HEK293T (cell line): Measurements from ENCODE around the gene PTPRD.

ENCODE experiments used
- CTCF ChIA-PET: fragments of 350-600 bp; formaldehyde crosslinking; extraction: SDS; loops from one replicate; lab custom pipeline; 2021; ENCODE audit warnings: antibody characterized with exemption, inconsistent platforms; lab: Yijun Ruan, JAX
- POLR2A ChIA-PET: fragments of 350-600 bp; formaldehyde crosslinking; extraction: SDS; loops from one replicate; lab custom pipeline; 2020; ENCODE audit warnings: antibody characterized with exemption, inconsistent platforms; lab: Yijun Ruan, JAX
- DNase-seq: peaks from one replicate; pipeline ENCODE4 v3.0.0; 2012; ENCODE audit warnings: mixed read lengths; ENCODE audit errors: extremely low spot score
- ARNT ChIP-seq: fragments of 450-650 bp; IDR thresholded peaks from 2 replicates; pipeline ENCODE4 v1.6.1; 2017; ENCODE audit warnings: mild to moderate bottlenecking
- BHLHE40 ChIP-seq: fragments of 450-650 bp; IDR thresholded peaks from 2 replicates; pipeline ENCODE4 v1.6.1; 2016; ENCODE audit warnings: mild to moderate bottlenecking, moderate library complexity, borderline replicate concordance
- CTBP1 ChIP-seq: fragments of 450-650 bp; IDR thresholded peaks from 2 replicates; pipeline ENCODE4 v1.6.1; 2016; ENCODE audit warnings: borderline replicate concordance
- ELF4 ChIP-seq: fragments of 450-650 bp; IDR thresholded peaks from 2 replicates; pipeline ENCODE4 v1.6.1; 2017; ENCODE audit warnings: antibody characterized with exemption
- FOXA1 ChIP-seq: fragments of 450-650 bp; IDR thresholded peaks from 2 replicates; pipeline ENCODE4 v1.6.1; 2016; ENCODE audit warnings: mild to moderate bottlenecking
- FOXK2 ChIP-seq: fragments of 450-650 bp; IDR thresholded peaks from 2 replicates; pipeline ENCODE4 v1.6.1; 2016; ENCODE audit warnings: mild to moderate bottlenecking
- FOXM1 ChIP-seq: fragments of 450-650 bp; IDR thresholded peaks from 2 replicates; pipeline ENCODE4 v1.6.1; 2017; ENCODE audit warnings: mild to moderate bottlenecking, borderline replicate concordance
- HDGF ChIP-seq: fragments of 450-650 bp; IDR thresholded peaks from 2 replicates; pipeline ENCODE4 v1.6.1; 2017; ENCODE audit warnings: antibody characterized with exemption, borderline replicate concordance
- L3MBTL2 ChIP-seq: fragments of 450-650 bp; conservative IDR thresholded peaks from 2 replicates; pipeline ENCODE4 v1.6.1; 2016; ENCODE audit warnings: mild to moderate bottlenecking
- LEF1 ChIP-seq: fragments of 450-650 bp; IDR thresholded peaks from 2 replicates; pipeline ENCODE4 v1.6.1; 2017; ENCODE audit warnings: mild to moderate bottlenecking, borderline replicate concordance
- NFRKB ChIP-seq: fragments of 450-650 bp; IDR thresholded peaks from 2 replicates; pipeline ENCODE4 v1.6.1; 2016; ENCODE audit warnings: mild to moderate bottlenecking, moderate library complexity
- SP1 ChIP-seq: fragments of 450-650 bp; IDR thresholded peaks from 2 replicates; pipeline ENCODE4 v1.6.1; 2017
- SUZ12 ChIP-seq: fragments of 450-650 bp; IDR thresholded peaks from 2 replicates; pipeline ENCODE4 v1.6.1; 2016; ENCODE audit warnings: mild to moderate bottlenecking
- TARDBP ChIP-seq: fragments of 450-650 bp; IDR thresholded peaks from 2 replicates; pipeline ENCODE4 v1.6.1; 2016
- ZNF384 ChIP-seq: fragments of 450-650 bp; IDR thresholded peaks from 2 replicates; pipeline ENCODE4 v1.6.1; 2016
- TF ChIP-seq, protein P1 (sequence below): fragments of 450-650 bp; IDR thresholded peaks from 2 replicates; pipeline ENCODE4 v1.6.1; 2016

The PTPRD gene

DNA sequence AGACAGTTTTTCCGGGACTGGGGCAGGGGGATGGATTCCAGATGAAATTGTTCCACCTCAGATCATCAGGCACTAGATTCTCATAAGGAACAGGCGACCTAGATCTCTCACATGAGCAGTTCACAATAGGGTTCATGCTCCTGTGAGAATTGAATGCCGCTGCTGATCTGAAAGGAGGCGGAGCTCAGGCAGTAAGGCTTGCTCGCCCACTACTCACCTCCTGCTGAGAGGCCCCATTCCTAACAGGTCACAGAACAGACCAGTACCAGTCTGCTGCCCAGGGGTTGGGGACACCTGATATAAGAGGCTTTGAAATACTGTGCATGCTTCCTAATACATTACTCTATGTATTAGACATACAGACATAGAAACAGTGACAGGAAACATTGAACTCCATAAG is 41.1 kb downstream of the PTPRD start:
- no peak for DNase-seq
- ChIA-PET CTCF (no interaction called here), POLR2A (no interaction called here)
- TF ChIP-seq, protein P1, sequence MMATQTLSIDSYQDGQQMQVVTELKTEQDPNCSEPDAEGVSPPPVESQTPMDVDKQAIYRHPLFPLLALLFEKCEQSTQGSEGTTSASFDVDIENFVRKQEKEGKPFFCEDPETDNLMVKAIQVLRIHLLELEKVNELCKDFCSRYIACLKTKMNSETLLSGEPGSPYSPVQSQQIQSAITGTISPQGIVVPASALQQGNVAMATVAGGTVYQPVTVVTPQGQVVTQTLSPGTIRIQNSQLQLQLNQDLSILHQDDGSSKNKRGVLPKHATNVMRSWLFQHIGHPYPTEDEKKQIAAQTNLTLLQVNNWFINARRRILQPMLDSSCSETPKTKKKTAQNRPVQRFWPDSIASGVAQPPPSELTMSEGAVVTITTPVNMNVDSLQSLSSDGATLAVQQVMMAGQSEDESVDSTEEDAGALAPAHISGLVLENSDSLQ = no peak
- TF ChIP-seq BHLHE40 = no peak
- TF ChIP-seq SP1 = no peak
- no peak for TF ChIP-seq ZNF384
- TF ChIP-seq FOXK2 = no peak
- no peak for TF ChIP-seq FOXA1
- TF ChIP-seq ELF4 = no peak
- no peak for TF ChIP-seq TARDBP
- no peak for TF ChIP-seq HDGF
- TF ChIP-seq SUZ12 = no peak
- TF ChIP-seq LEF1 = no peak
- TF ChIP-seq CTBP1 = no peak
- TF ChIP-seq NFRKB = no peak
- no peak for TF ChIP-seq L3MBTL2
- no peak for TF ChIP-seq FOXM1
- no peak for TF ChIP-seq ARNT

DNA sequence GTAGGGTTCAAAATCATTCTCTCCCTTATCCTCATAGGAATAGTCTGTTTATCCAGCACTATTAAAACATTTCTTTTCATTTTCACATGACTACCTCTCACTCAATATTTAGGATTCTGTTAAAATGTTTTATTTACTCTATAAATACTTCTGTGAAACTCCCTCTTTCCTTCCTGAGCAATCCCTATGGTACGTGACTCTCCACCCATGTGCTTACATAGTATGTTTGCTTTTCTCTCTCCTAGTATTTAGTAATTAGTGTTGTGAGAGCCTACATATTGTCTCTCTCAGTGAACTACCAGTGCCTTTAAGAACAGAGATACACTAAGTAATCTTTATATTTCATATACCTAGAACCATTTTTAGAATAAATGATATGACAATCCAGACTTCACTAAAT is 46.0 kb downstream of the PTPRD start:
- CTCF ChIA-PET = no interaction called here
- DNase-seq = no peak

DNA sequence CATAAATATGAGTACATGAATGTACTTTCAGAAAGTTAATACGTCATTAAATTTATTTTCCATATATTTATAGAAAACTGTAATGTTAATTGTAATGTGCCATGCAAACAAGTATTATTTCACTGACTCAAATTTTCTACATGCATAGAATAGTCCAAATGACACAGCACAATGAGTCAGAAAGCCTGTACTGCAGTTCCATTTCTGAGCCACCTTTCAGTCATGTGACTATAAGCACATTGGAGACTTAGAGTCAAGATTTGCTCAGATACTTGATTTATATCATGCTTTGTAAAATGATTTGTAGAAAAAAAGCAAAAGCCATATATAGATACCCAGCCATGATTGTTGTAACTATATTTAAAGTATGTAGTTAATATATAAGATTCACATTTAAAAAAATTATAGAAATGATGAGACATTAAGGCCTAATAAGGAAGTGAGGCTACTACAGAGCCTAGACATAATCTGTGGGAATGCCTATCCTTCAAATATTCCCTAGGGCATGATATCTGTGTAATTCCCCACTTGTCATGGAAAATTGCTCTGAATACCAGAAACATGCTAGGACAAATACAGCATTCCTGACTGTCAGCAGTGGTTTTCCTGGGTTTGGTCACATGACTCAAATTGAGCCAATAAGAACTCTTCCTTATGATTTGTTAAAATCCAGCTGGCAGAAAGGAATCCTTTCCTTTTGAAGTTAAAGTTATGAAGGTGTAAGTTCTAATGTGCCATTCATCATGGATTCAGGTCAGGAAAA is 50.0 kb downstream of the PTPRD start:
- CTCF ChIA-PET = no interaction called here

More for the DNA sequence above, 46.0 kb downstream of the PTPRD start:
- TF ChIP-seq TARDBP = no peak
- no peak for TF ChIP-seq SUZ12
- POLR2A ChIA-PET = no interaction called here

DNA sequence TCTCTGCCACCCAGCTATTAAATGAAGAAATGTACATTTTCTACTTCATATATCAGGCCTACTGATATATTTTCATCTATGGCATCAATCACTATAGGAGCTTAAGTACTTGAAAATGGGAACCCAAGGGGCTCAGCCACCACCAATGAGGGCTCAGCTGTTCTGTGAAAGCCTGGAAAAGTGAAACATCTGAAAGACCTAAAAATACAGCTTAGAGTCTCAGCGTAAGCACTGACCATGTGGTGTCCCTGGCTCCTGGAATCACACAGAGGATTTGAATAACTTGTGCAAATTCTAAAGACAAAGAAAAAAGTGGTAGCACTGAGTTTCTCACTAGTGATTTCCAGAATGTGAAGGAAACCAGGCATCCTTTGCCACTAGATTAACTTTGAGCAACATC is 64.5 kb downstream of the PTPRD start:
- ChIA-PET CTCF (no interaction called here), POLR2A (no interaction called here)
- DNase-seq = no peak
- TF ChIP-seq SUZ12 = no peak
- no peak for TF ChIP-seq ELF4
- TF ChIP-seq, protein P1 = no peak
- no peak for TF ChIP-seq HDGF
- TF ChIP-seq TARDBP = no peak
- no peak for TF ChIP-seq FOXA1
- no peak for TF ChIP-seq FOXK2
- no peak for TF ChIP-seq ZNF384
- no peak for TF ChIP-seq L3MBTL2

More for the DNA sequence above, 50.0 kb downstream of the PTPRD start:
- no peak for TF ChIP-seq HDGF
- no peak for TF ChIP-seq NFRKB
- TF ChIP-seq LEF1 = no peak
- TF ChIP-seq FOXM1 = no peak
- no peak for TF ChIP-seq L3MBTL2
- no peak for TF ChIP-seq CTBP1
- TF ChIP-seq ARNT = no peak
- TF ChIP-seq FOXA1 = no peak
- TF ChIP-seq ZNF384 = no peak
- POLR2A ChIA-PET = no interaction called here
- no peak for DNase-seq

DNA sequence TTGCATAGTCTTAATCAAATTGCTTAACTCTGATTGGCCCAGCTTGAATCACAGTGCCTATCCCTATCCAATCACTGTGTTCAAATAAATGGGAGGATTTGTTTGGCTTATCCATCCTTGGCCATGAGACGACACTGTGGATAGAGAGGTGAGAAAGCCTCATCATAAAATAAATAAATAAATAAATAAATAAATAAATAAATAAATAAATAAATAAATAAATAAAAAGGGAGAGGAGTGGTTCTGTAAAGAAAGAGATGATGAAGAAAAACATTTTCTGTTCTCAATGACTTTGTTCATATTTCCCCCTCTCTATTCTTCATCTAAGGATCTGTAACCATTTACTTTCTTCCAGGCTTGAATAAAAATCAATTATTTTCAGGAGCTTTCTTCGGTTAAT is 74.7 kb downstream of the PTPRD start:
- no peak for DNase-seq
- no peak for TF ChIP-seq FOXM1
- TF ChIP-seq LEF1 = no peak
- TF ChIP-seq FOXA1 = no peak
- TF ChIP-seq HDGF = no peak
- no peak for TF ChIP-seq TARDBP
- no peak for TF ChIP-seq CTBP1
- no peak for TF ChIP-seq BHLHE40
- TF ChIP-seq FOXK2 = no peak
- TF ChIP-seq SP1 = no peak
- POLR2A ChIA-PET = no interaction called here
- CTCF ChIA-PET = no interaction called here

DNA sequence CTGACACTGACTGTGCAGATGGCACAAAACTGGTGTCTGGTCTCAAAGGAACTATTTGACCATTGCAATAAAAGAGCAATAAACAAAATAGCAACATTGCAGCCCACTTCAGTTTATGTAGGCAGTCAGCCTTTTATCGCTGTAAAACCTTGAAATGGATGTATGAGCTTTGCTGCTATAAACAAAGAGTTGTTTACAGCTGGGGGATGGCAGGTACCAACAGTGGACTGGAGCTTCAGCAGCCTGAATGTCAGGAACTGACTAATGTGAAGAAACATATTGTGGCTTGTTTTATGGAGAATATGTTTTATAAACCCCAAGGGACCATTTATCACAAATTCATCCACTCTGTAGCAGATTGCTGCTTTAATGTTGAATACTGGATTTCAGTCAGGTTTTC is 78.0 kb downstream of the PTPRD start:
- ChIA-PET POLR2A (no interaction called here), CTCF (no interaction called here)
- DNase-seq = no peak
- TF ChIP-seq ELF4 (no peak), ZNF384 (no peak), NFRKB (no peak), LEF1 (no peak), FOXK2 (no peak), CTBP1 (no peak), HDGF (no peak), L3MBTL2 (no peak), TARDBP (no peak), FOXA1 (no peak), BHLHE40 (no peak), SP1 (no peak), FOXM1 (no peak), SUZ12 (no peak), ARNT (no peak)
- TF ChIP-seq, protein P1 = no peak
